ENCODE results near the gene FILIP1L.

Gene FILIP1L

DNA sequence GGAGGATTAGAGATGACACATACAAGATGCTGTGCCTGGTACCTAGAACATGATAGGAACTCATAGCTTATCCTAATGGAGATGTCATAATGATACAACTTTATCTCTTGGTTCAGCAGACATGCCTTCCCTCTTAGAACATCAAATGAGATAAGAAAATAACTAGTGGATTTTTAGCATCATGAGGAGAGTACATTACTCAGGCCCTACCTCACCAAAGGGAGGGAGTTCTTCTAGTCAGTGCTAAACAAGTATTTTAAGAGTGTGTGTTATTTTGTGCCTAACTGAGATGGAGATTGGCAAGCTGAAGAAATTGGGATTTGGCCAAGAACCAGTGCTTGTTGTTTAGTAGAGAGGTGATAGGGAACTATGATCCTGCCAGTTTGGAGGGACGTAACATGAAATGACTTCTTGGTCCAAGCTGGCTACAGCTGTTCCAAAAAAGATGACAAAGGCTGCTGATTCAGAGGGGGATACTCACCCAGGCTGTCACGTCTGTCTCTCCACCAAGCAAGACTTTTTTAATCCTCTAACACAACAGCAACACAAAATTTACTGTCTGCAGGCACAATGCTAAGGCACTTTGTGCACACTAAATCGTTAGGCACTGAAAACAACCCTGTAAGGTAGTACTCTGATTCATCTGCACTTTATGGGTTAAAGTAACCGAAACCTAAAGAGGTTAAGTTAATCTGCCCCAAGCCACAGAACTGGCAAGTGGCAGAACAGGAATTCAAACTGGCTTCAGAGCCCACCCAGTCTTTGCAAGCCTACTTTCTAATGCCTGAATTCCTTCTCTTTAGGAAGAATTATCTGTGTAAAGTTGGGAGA, 170.2 kb downstream of the FILIP1L start:
- DNase-seq, result no peak

DNA sequence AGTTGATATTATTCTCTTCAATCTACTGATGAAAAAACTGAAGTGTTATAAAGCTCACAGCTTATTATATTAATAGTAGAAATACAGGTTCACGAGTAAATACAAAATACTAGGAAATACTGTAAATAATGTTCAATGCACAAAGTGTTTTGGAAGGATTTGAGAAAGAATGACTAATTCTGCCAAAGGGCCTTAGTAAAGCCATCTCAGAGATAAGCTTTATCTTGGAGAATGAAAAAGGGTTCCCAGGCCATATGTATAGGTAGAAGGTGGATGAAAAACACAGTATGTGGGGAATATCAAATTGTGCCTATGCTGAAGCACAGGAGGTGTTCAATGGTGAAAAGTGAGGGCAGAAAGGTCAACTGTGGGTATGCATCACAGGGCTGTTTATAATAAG, 173.1 kb downstream of the FILIP1L start:
- DNase-seq, result no peak

DNA sequence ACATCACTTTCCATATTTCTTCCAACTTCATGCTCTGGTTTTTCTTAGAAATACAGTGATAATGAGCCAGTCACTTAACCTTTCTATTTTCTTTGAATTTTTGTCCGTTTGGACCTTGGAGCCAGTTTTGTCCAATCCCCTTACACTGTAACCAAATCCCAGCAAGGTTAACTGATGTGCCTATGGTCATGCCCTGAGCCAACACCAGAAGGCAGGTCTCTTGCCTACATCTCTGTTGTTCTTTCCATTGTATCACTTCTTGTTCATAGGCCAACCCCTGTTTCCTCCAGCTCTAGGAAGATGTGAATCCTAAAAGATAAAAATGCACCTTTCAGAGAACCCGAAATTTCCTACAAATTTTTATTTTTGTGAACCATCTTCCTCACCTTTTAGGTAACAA, 174.0 kb downstream of the FILIP1L start:
- no peak for DNase-seq

DNA sequence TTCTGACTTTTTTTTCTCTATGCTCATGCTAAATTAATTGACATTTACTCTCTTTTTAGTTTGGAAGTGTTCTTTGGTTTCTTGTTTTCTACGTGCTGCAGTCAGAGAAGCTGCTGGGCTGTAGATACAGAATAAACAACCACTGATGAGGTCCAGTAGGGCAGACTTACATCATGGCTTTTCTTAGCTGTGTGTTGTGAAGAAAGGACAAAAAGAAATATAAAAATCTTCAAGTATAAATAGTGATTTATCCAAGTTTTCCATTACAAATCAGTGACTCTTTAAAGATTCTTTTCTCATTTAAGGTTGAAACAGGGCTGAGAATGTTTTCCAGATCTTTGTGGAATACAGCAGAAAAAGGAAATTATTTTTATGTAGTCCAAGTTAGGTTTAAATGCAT, 174.4 kb downstream of the FILIP1L start:
- DNase-seq, result no peak

DNA sequence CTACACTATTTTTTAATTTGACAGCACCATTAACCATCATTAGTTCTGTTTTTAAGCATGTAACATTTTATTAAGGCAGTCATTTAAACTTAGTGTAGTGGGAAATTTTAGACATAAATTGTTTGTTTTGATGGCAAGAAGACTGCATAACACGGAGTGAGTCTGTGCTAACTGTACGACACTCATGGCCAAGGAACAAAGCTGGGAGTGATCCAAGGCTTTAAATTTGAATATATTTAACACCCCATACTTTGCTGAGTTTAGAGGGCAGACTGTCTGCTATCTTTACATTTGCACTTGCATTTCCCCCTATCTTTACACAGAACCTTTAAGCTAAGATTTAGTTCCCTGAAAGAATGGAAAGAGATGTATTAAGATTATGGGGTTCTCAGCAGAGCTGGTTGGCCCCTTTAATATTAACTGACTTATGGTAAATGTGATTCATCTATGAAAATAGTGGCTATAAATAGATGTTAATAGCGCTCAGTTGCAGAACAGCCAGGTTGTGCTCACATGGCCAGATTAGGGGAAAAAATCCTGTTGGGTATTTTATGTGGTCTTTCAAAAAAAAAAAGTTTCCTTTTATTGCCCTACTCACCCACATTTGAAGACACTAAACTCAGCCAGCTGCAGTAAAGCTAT, 175.9 kb downstream of the FILIP1L start:
- no peak for DNase-seq

DNA sequence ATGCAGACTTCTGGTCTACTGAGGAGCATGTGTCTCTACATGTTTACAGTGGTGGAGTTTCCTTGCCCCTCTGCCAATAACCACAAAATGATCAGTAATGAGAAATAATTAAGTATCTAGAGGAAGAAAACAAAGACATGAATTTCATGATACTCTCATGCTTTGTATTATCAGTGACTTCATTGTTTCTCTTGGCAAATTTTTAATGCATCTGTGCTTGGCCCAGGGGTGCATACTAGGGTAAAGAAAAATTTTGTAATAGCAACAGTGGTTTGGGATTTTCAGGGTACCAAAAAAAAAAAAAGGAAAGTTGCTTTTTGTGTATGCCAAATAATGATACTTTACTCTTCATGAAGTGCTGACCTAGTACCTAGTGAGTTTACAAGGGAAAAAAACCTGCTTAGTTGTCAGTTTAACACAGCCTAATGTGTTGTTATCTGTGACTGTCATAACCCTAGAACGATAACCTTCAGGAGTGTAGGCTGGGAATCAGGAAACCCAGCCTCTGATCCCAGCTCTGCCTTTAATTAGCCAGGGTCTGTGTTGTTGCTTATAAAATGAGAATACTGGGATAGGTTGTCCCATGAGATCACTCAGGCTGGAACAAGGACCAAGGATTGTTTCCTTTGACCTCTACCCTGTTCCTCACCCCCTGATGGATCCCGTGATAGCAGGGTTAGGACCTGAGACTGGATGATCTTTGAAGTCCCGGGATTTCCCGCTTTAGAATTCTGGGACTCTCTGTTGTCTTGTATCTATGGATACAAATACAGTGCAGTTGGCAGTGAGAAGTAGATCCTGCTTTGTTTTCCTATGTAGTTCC, 179.1 kb downstream of the FILIP1L start:
- no peak for DNase-seq

DNA sequence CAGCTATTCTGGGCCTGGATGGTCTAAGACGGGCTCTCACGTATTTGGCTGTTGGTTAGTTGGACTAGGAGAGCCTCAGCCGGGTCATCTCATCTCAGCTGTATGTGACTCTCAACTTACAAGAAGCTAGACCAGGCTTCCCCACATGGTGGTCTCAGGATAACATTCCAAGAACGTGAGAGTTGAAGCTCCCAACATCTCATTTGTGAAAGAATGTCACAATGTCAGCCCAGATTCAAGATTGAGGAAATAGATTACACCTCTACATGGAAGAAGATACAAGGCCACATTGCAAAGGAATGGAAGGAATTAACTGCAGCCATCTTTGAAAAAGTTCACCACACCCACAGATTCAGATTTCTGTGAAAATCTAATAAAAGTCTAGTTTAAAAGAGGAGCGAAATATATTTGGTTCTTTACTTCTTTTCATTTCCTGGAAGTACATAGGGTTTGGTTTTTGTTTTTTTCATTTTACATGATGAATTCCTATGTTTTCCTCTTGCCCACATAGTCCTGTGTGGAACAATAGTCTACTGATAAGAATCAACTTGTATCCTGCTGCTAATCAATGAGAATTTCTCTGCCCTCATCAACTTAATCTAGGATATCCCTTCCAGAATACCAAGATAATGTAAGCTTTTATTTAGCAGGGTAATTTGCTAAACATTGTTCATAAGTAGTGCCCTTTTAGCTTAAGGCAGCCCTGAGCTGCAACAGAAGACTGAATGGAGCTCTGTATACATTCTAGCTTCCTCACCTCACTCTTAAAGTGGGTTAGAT, 180.1 kb downstream of the FILIP1L start:
- DNase-seq, result no peak

DNA sequence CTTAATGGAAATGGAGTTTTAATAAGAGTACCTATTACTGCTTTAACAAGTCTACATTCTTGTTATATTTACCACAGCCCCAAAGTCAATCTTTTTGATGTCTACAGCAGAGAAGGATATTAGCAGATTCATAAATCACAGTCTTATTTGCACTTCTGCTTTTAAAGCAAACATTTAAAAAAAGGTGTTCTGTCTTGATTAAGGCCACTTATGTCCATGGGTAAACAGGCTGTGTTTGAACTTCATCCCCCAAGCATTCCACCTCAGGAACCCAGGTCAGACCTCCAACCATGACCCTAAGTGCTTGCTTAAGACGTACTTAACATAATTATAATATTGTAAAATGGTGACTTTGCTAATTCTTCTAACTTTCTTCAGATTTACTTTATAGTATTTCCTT, 183.2 kb downstream of the FILIP1L start:
- no peak for DNase-seq

DNA sequence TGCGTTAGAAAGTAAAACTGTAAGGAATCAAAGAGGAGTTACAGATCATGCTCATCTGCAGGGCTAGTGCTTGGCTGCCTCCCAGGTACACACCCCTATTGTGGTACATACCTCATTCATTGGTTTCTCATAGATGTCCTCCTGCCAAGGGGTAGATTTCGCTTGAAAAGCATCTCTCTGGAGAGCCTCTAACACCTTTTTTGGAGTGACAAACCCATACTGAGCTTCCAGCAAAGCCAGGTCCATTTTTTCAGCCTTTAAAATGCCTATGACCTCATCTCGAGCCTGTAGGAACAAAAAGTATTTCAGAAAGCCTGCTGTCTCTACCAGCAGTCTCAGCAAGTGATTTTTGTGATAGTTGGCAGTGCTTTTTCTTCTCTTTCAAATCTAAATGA, 184.6 kb downstream of the FILIP1L start:
- DNase-seq, result no peak

DNA sequence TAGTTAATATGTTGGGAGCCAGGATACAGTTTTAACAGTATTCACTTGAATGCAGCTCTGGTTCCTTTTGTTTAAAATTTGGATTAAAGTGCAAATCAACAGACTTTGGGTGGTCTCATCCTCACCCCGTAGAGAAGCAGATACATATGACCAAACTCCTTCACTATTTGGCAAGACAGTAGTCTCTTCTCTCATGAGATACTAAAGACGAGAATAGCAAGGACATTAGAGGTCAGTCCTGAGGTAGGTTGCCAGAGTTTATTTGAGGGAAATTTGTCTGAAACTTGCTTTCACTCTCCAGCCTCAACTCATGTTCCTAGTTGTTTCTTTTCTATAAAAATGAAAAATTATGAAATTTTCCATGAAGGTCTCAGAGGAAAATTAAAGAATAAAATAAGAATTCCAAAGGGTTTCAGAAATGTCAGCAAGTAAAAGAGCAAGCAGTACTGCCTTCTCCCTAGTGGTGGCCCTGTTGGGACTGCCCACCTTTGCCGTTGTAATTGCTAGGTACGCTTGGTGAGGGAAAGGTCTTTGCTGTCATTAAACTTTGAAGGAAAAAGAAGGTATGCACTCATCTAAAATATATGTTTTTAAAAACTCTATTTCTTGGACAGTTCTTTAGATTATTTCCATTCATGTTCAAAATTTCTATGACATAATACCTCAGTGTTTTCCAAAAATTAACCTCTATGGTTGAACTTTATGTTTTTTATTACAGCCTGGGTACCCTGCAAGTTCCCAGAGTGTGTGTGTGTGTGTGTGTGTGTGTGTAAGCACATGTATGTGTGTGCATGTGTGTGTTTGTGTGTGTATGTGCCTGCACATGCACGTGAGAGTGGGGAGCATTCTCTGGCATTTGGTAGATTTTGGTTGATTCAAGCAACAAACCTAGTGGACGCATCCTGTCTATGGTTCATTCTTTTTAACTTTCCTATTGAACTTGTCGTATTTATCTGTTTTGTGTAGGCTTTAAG, 185.2 kb downstream of the FILIP1L start:
- DNase-seq, result no peak

DNA sequence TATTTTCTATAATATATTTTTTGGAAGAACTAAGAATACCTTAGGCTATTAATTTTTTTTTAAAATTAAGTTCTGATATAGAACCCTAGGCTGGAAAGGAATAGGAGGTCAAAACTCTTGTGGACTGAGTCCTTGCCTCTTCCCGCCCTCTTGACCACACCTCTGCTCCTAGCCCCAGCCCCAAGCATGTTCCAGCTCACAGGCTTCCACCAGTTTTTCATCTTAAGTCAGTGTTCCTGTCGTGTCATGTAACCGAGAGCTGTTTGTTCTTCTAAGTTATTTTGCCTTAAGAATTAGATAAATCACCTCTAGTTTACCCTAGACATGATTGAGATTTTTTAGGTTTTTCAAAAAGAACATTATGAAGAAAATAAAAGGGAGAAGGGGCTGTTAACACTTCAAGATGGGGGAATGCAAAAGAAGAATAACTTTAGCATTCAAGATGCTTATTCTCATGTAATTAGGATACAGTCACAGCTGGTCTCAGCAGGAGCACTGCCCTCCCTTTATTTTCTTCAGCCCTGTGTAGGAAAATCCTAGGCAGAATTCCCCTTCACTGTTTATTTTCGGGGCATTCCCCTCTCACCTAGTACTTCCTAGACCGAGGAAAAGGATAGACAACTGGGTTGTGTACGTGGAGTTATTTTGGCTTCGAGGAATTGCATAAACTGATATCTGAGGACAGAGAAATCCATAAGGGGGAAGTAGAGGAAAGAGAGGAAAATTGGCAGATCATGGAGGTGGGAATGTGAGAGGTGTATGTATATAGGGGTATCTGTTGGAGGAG, 186.4 kb downstream of the FILIP1L start:
- no peak for DNase-seq

DNA sequence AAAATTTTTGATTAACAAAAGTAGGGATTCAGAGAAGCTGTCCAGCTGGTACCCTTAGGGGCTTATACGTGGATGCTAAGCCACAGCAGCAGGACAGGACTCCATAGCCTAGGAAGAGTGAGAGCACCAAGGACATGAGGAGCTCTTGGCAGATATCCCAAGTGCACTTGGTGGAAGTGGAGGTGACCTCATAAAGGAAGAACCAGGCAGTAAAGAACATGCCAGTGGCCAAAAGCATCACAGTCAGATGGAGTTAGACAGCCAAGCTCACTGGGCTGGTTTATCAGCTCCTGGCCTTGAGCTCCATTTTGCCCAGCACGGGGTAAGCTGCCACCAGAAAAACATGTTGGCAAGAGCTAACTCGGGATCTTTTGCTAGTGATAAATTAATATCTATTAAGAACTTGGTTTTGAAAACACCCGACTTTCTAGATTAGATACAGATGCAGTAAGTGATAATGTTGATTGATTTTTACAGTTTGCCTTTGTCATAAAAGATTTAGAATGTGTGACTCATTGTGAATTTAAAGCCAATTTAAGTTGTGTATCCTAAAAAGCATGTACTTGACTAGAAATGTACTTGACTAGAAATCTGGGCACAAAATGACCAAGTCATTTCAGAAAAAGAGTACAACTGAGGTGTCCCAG, 188.6 kb downstream of the FILIP1L start:
- DNase-seq, result no peak

DNA sequence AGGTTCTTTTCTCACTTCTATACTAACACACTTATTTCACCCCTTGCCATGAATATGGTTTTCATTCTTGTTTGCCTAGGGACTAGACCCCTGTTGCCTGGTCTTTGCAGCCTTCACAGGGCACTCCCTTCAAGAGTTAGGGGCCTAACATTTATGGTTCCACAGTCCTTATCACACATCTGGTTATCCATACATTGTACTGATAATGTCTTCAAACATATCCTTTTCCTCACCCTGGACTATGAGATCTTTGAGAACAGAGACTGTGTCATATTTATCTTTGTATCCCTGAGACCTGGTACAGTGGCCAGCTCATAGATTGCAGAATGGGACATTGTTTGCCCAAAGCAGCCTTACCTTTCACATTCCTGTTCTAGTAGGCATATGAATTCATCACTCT, 190.4 kb downstream of the FILIP1L start:
- no peak for DNase-seq

DNA sequence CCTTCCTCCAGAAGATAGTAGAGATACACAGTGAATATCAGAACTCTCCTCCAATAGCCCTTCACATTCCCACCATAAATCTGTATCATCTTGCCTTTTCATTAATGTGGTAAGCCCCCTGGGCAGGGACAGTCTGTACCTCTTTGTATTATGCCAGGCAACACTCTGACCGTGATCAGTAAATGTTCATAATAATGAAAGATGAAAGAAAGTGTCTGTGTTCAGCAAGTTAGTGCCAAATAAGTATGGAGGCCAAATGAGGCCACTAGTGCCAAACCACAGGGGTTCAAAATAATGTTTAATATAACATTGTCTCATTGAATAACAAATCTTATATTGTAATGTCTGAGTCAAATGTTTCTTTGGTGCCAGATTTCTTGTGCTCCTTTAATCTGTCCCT, 192.3 kb downstream of the FILIP1L start:
- no peak for DNase-seq

DNA sequence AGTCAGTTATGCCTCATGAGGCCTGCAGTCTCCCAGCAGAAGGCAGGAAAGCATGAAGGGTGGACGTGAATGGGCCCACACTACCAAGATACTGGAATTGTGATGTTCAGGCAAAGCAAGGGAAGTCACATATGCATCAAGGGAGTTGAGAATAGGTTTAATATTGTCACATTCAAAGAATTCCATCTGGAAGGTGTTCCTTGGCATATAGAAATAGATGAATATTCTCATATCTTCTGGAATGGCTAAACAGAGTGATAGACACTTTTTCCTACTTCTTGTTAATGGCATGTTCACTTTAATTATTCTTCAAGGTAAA, 193.0 kb downstream of the FILIP1L start:
- DNase-seq, result no peak

DNA sequence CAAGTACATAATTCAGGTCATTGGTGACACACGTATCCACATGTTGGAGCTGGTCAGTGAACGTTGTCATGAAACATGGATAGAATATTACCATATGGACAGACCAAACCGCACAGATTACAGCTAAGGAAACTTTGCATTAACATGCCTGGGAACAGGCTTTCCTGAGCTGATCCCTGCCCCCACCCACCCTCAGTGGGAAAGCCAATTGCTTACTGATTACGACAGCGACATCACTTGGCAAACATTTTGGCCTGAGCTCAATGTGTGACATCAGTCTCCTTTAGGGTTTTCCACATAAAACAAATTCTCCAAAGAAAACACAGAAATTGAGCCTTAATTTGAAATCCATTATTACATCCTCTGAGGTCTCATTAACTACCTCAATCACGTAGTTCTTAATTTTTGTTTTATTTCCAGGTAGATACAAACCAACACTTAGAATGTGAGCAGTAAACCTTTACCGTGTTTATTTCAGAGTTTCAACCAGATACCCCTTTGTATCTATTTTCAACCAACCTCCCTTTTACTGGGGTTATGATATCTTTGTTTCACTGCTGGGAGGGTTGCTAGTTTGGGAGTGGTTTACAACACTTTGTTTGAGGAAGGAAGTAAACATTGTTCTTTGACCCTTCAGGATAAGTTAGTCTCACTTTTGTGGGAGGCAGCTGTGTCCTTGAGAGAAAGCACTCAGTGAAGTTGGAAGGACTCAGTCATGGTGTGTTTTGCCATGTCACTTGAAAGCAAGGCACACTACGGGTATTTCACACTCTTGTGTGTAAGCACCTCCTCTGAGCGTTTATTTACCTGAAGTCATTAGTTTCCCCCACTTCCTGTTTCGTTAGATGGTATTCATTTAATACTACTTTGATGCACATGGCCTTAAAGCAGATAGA, 193.6 kb downstream of the FILIP1L start:
- no peak for DNase-seq

DNA sequence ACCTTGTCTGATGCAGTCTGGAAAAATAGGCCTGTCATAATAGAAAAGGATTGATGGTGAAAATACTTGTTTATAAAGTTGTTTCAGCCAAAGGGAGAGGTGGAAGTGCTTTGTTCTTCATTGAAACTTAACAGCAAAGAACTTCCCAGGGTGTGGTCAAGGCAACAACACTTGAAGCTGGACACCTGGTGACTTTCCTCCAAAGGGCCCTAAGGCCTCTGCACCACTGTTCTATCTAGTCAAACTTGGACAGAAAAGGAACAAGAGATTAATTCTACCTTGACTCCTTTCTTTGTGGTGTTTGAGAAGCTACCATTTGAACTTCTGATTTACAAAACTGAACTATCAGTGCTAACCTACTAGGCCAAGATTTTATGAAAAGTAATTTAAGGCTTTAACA, 194.6 kb downstream of the FILIP1L start:
- DNase-seq, result no peak

DNA sequence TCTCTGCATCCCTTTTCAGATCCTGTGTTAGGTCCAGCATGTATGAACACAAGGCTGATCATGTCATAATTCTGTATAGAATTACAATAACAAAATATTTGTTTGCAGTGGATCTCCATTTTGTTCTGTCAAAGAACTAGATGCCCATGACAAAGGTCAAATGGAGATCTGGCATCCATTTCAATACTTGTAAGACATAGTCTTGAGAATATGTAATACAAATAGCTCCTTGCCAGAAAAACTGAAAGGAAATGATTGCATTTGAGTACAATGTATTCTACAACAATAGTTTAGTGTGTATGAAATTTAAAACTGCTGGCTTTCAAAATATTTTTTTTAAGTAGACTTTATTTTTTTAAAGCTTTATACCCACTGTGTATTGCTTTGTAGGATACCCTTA, 195.6 kb downstream of the FILIP1L start:
- DNase-seq, result no peak

DNA sequence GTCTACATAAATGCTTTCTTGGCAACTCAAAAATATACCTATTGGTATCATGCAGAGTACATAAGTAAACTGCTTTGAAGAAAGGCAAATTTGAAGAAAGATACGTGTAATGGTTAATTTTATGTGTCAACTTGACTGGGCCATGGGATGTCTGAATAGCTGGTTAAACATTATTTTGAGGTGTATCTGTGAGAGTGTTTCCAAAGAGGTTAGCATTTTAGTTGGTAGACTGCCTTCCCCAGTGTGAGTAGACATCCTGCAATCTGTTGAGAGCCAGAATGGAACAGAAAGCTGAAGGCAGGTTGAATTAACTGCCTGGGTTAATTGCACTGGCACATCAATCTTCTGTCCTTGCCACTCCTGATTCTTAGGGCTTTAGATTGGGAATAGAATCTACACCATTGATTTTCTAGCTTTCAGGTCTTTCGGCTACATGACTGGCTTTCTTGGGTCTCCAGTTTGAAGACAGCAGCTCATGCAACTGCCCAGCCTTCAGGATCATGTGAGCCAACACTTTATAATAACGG, 198.3 kb downstream of the FILIP1L start:
- DNase-seq, result no peak

Measured in activated effector memory CD4-positive, alpha-beta T cell treated with anti-CD3 and anti-CD28 coated beads, Interleukin-2, amount 50 U/mL, for 16 hours (primary cell).